NT2/D1 (cell line): ENCODE measurements around the gene TUBB4B.

Experiments
- DNase-seq: peaks from one replicate; pipeline ENCODE4 v3.0.0-alpha.2; 2011; ENCODE audit warnings: low read depth, low spot score
- H3K27me3 ChIP-seq: 2 replicates; pipeline ENCODE4 v1.6.0; 2011; ENCODE audit warnings: mild to moderate bottlenecking; ENCODE audit not compliant: insufficient read length, insufficient read depth
- H3K36me3 ChIP-seq: 2 replicates; pipeline ENCODE4 v1.6.1; 2011; ENCODE audit warnings: mild to moderate bottlenecking, low read length, mixed read lengths; ENCODE audit not compliant: insufficient read depth, insufficient read length
- H3K4me1 ChIP-seq: 2 replicates; pipeline ENCODE4 v1.5.1; 2011; ENCODE audit not compliant: insufficient read depth, insufficient read length
- H3K4me3 ChIP-seq: 2 replicates; pipeline ENCODE4 v1.5.1; 2011; ENCODE audit warnings: low read depth; ENCODE audit not compliant: insufficient read length
- H3K9ac ChIP-seq: 2 replicates; pipeline ENCODE4 v1.6.0; 2011; ENCODE audit warnings: low read depth; ENCODE audit not compliant: insufficient read length
- H3K9me3 ChIP-seq: 2 replicates; pipeline ENCODE4 v1.5.1; 2011; ENCODE audit warnings: mild to moderate bottlenecking, low read length; ENCODE audit not compliant: insufficient read depth
- SUZ12 ChIP-seq: IDR thresholded peaks from 2 replicates; pipeline ENCODE4 v1.6.1; 2011; ENCODE audit not compliant: insufficient read length, insufficient read depth; ENCODE audit errors: extremely low read depth
- YY1 ChIP-seq: IDR thresholded peaks from 2 replicates; pipeline ENCODE4 v1.6.1; 2011; ENCODE audit not compliant: insufficient read length, insufficient read depth
- ZNF274 ChIP-seq: IDR thresholded peaks from 2 replicates; pipeline ENCODE4 v1.6.1; 2011; ENCODE audit warnings: mild to moderate bottlenecking, low read depth, low read length

Gene TUBB4B

DNA sequence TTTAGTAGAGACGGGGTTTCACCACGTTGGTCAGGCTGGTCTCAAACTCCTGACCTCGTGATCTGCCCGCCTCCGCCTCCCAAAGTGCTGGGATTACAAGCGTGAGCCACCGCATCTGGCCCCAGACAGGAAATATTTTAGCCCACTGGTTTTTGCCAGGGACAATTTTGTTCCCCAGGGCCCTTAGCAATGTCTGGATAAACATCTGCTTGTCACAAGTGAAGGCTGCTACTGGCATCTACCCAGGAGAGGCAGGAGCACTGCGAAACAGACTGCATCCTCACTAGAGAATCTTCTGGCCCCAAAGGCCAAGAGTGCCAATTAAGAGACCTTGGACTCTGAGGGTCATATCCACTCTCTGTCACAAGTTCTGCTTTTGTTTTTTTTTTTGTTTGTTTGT is 38.1 kb upstream of the TUBB4B start:
- Histone ChIP-seq H3K4me3 (no peak overlapping the region), H3K36me3 (peaks cover 34% of the 10 kb centered on the region), H3K9ac (peak overlapping the region; percentile 53), H3K27me3 (no peaks in the 10 kb centered on the region), H3K4me1 (peaks cover 26% of the 10 kb centered on the region), H3K9me3 (no peaks in the 10 kb centered on the region)
- TF ChIP-seq ZNF274, result no peak
- TF ChIP-seq YY1, result no peak
- no peak for TF ChIP-seq SUZ12
- no peak for DNase-seq

- TF ChIP-seq SUZ12, result no peak
- no peak for TF ChIP-seq YY1
- no peak for TF ChIP-seq ZNF274
- no peak for DNase-seq
- H3K4me1 ChIP-seq, result peaks cover 17% of the 10 kb centered on the region
- peaks cover 45% of the 10 kb centered on the region for H3K36me3 ChIP-seq
- H3K27me3 ChIP-seq, result no peaks in the 10 kb centered on the region
- H3K9me3 ChIP-seq, result no peaks in the 10 kb centered on the region
- H3K4me3 ChIP-seq, result peak overlapping the region; percentile 99
- H3K9ac ChIP-seq, result peak overlapping the region; percentile 97
Measured at GRCh38 chr9:137204731-137205125, 36.4 kb upstream of the TUBB4B start.

DNA sequence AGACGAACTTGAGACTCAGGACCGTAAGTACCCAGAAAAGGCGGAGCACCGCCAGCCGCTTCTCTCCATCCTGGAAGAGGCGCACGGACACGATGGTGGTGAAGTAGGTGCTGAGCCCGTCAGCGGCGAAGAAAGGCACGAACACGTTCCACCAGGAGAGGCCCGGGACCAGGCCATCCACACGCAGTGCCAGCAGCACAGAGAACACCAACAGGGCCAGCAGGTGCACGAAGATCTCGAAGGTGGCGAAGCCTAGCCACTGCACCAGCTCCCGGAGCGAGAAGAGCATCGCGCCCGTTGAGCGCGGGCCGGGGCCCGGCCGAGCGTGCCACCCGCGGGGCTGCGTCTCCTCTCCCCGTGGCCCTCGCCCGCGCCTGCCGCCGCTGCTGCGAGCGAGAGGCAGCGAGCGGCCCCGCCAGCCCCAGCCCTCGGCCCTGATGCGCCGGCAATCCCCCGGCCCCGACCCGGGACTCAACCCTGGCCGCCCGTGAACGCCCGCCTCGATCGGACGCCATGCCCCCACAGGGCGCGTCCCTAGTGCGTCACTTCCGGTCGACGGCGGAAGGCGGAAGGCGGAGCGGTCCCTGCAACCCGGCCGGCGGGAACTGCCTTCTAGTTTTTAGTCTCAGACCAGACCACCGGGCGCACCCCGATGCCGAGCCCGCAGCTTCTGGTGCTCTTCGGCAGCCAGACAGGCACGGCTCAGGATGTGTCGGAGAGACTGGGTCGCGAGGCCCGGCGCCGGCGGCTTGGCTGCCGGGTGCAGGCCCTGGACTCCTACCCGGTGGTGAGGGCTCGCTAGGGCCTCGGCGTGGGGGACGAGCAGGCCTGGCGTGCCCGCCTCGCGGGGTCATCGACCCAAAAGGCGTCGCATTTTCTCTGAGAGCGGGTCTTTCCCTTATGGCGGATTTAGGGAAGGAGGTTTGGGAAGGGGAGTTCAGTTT is 35.7 kb upstream of the TUBB4B start, which contains the start of the genes NDOR1 and TMEM203:
Gene NDOR1, plus strand, starts transcription at position 575 of the 944 bp plus-strand sequence. Its CDS starts 78 bp downstream, at position 653.
Gene TMEM203, minus strand, starts transcription at position 523 of the 944 bp plus-strand sequence. Its CDS starts 234 bp downstream, at position 289.
- H3K4me1 ChIP-seq, result peaks cover 17% of the 10 kb centered on the region
- TF ChIP-seq YY1 (peak; percentile 75), SUZ12 (no peak), ZNF274 (no peak)
- peak; percentile 82 for DNase-seq

DNA sequence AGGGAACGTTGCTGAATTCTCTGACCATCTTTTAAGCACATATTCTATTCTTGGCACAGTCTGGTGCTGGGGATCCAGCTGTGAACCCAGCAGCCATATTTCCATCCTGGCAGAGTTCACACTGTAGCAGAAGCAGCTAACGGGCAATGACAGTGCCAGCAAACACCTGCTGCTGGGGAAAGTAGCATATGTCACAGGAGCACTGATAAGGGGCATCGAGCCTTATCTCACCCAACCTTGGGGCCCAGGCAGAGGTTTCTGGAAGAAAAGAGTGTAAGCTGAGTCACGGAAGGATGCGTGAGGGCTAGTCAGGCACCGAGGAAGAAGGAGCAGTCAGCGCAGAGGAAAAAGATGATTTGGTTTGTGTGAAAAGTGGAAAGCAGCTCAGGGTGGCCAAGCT is 34.5 kb upstream of the TUBB4B start:
- DNase-seq, result no peak
- Histone ChIP-seq H3K9ac (peak overlapping the region; percentile 62), H3K27me3 (no peaks in the 10 kb centered on the region), H3K36me3 (peaks cover 61% of the 10 kb centered on the region), H3K9me3 (no peaks in the 10 kb centered on the region), H3K4me3 (peak overlapping the region; percentile 99), H3K4me1 (peaks cover 15% of the 10 kb centered on the region)
- no peak for TF ChIP-seq YY1
- TF ChIP-seq ZNF274, result no peak
- no peak for TF ChIP-seq SUZ12

More for the DNA sequence above, 35.7 kb upstream of the TUBB4B start, which contains the start of the genes NDOR1 and TMEM203:
- Histone ChIP-seq H3K4me3 (peak within 1 kb of the TSS; percentile 99), H3K36me3 (peaks cover 51% of the 10 kb centered on the region), H3K9ac (peak within 1 kb of the TSS; percentile 97), H3K27me3 (no peaks in the 10 kb centered on the region), H3K9me3 (no peaks in the 10 kb centered on the region)

DNA sequence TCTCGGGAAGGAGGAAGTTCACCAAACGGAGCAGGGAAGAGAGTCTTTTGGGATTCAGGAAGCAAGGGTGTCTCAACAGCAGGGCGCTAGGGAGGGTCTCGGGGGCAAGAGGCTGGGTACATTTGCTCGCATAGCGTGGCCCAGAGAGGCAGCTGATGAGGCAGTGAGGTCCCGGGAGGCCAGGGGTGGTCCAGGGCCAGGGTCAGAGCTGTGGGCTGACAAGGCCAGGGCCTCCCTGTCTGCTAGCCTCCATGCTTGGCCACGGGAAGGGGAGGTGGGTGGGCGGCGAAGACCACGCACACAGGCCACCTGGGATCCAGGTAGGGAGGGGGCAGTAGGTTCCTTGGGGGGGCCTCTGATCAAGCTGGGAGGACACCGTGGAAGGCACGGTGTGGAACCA is 29.6 kb upstream of the TUBB4B start:
- H3K9ac ChIP-seq, result no peak overlapping the region
- no peaks in the 10 kb centered on the region for H3K9me3 ChIP-seq
- no peak overlapping the region for H3K4me3 ChIP-seq
- no peak for TF ChIP-seq YY1
- TF ChIP-seq ZNF274, result no peak
- TF ChIP-seq SUZ12, result no peak
- peaks cover 14% of the 10 kb centered on the region for H3K4me1 ChIP-seq
- no peaks in the 10 kb centered on the region for H3K27me3 ChIP-seq
- H3K36me3 ChIP-seq, result peaks cover 94% of the 10 kb centered on the region
- DNase-seq, result no peak

DNA sequence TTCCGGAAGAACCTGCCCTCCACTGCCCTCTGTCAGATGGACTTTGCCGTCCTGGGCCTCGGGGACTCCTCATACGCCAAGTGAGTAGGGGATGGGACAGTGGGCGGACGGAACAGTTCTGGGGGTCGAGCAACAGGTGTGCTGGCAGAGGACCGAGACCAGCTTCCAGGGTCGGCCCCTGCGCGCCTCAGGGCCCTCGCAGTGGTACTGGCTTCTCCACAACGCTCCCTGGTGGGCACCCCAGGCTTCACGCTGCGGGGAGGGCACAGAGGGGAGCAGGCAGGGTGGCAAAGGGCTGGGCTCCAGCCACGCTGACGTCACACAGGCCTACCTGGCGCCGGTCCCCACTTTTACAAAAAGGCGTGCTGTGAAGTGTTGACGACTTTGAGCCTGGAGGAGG is 28.6 kb upstream of the TUBB4B start:
- Histone ChIP-seq H3K9me3 (no peaks in the 10 kb centered on the region), H3K36me3 (peaks cover 94% of the 10 kb centered on the region), H3K27me3 (no peaks in the 10 kb centered on the region), H3K4me1 (peaks cover 7% of the 10 kb centered on the region), H3K9ac (no peak overlapping the region), H3K4me3 (no peak overlapping the region)
- TF ChIP-seq SUZ12 (no peak), ZNF274 (no peak), YY1 (no peak)
- no peak for DNase-seq
